Right kidney (tissue), 1 donor: Measurements from ENCODE around the gene WASF3.

ENCODE experiments used
- DNase-seq: peaks from one replicate; pipeline ENCODE4 v3.0.0-alpha.2; 2016

The WASF3 gene

DNA sequence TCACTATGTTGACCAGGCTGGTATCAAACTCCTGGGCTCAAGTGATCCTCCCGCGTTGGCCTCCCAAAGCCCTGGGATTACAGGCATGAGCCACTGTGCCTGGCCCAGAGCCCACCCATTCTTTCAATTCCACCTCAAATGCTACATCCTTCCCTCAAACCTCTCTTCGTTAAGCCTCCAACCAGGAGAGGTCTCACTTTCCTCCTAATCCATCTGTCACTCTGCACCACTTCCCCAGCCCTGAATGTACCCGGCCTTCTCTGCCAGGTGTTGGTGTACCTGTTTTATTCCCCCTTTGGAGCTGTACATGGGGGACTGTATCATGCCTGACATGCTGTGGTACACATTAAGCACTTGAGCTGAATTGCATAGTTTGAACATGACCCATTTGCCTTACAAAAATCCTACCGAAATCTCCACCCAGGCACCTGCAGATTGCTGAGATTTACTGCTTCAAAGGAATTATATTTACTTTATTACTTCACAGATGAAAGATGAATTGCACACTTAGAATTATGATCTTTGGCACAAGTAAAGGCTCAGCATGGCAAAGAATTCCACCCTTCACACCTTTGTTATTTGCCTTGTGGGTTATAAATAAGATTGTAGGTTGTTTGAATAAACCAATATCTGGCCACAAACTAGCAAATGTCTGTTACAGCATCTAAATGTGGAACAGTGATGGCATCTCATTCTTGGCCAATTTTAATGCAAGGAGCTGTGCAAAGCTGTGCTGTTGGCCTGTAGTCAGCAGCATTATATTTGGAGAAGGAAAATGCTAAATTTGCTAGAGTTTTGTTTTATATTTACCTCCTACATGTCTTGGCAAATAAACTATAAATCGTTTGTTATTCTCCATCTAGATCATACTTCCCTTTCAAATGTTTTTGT, 15.6 kb upstream of the WASF3 start:
- no peak for DNase-seq

- no peak for DNase-seq
Measured at GRCh38 chr13:26544707-26545106, 12.8 kb upstream of the WASF3 start.

DNA sequence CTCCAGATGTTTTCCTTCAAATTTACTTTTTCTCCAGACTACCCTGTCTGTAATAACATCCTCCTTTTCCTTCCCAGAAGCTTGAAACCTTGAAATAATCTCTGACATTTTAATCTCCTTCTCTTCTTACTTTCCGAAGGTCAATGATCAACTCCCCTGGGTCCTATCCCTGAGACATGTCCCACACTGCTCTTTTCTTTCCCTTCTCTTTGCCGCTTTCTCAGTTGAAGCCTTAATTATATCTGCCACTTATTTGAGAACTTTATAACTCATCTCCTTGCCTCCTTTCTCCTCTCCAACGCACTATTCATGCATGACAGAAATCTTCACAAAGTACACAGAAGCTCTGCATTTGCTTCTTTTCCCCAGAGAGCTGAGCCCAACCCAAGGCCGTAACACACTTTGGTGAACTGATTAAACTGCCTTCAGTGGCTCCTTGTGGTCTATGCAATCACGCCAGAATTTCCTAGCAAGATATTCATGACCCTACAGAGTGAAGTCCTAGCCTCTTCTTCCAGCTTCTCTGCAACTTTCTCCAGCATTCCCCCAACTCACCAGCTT, 9.2 kb upstream of the WASF3 start:
- peak; percentile 39 for DNase-seq

DNA sequence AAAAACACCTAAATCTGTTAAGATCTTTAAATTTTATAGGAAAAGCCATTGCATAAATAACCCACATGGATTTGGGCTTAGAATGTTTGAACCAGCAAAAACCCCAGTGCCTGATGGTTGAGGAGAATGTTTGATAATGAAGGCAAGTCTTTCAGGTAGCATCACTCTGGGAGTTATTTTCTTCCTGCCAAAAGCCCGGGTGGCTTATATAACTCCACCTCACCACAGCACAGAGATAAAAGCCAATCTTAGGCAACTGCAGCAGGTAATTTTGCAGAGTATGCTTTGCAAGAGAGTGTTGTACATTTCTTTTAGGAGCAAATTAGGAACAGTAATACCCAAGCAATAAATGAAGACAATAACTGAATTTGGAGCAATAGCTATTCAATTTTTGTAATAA, 7.8 kb upstream of the WASF3 start:
- no peak for DNase-seq

- no peak for DNase-seq
Measured at GRCh38 chr13:26551255-26551860, 6.1 kb upstream of the WASF3 start.

DNA sequence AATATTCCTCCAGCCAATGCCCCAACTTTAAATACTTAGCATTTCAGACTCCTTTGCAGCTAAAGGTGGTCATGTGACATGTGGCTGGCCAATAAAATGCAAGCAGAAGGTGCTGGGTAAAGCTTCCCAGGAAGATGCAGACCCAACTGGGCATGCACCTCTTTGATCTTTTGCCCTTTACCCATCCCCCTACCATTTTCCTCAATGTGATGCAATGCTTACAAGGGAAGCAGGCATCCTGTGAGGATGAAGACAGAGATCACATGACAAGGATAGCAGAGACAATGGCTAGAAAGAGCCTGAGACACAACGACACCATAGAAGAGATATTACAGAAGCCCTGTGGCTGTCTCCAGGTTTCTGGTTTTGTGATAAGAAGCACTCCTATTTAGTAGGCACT, 2.1 kb upstream of the WASF3 start:
- DNase-seq: no peak

GRCh38 chr13:26557051-26557392, 461 bp upstream of the WASF3 start:
- no peak for DNase-seq

- DNase-seq: peak; percentile 74
Measured at GRCh38 chr13:26558074-26558805, 757 bp downstream of the WASF3 start.

DNA sequence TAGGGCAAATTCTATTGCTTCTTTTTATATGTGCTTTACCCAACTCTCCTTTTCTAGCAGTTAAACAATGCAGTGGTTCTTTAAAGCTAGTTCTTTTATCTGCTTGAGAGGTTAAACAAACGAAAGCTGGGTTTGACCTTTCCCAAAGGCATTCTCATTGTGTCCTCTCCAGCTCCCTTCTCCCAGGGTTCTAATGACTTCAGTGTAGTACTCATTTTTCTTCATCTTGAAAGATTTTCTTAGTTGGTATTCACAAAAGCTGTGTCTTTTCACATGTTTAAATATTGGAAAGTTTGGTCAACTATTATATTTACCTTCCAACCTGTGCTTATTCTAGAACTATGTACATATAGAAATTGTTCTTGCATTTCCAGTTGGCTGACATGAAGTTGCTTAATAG, 1.5 kb downstream of the WASF3 start:
- DNase-seq: peak; percentile 8

- DNase-seq: peak; percentile 15
Measured at GRCh38 chr13:26560456-26560855, 3.0 kb downstream of the WASF3 start.

DNA sequence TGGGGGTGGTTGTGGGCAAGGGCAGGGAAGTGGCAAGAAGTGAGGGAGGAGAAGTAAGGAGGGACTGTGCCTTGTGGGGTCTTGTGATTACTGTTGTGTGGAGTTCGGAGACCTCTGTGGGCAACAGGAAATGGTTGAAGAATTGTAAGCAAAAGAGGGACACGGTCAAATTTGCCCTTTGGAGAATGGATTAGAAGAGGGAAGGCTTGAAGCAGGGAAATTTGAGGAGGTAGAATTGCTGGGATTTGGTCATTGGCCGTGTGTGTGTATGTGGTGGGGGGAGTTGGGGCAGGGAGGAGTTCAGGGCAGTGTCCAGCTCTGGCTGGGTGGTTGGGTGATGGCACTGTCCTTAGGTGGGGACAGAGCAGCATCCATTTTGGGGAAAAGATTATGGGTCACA, 3.6 kb downstream of the WASF3 start:
- no peak for DNase-seq

GRCh38 chr13:26561651-26562511, 4.4 kb downstream of the WASF3 start:
- peak; percentile 33 for DNase-seq

DNA sequence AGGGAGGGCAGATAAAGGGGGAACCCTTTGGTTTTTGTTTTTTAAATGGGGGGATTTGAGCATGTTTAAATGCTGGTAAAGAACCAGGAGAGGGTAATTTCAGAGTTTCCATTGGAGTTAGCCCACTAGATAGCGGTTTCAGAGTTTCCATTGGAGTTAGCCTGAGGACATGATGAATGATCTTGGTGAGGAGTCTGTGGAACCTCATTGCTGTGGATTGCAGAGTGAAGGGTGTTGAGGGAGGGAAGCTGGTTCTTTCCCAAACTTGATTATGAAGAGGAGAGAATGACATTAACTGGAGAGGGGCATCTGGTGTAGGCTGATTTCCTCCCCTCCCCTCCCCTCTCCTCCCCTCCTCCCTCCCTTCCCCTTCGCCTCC, 5.0 kb downstream of the WASF3 start:
- no peak for DNase-seq

- no peak for DNase-seq
Measured at GRCh38 chr13:26563713-26564112, 6.2 kb downstream of the WASF3 start.

- DNase-seq: no peak
Measured at GRCh38 chr13:26568132-26568815, 10.8 kb downstream of the WASF3 start.

- DNase-seq: no peak
Measured at GRCh38 chr13:26571518-26571917, 14.0 kb downstream of the WASF3 start.

DNA sequence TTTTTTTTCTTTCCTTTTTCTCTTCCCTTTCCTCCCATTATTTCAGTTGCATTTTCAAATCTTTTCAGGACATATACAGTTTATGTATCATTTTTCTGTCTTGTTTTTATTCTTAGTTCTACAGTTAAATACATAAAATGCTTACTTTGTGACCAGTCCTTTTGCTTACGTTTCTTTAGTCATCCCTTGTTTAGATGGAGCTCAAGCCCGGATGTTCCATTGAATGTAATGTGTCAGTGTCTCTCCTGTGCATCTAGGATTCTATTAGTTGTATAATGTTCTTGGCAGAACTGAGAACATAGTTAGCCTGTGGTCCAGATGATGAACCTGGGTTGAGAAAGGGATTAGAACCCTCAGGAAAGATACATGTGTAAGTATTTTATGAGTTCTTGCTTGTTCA, 17.8 kb downstream of the WASF3 start:
- no peak for DNase-seq

- DNase-seq: no peak
Measured at GRCh38 chr13:26579580-26579979, 22.1 kb downstream of the WASF3 start.

GRCh38 chr13:26583662-26584061, 26.2 kb downstream of the WASF3 start:
- no peak for DNase-seq

DNA sequence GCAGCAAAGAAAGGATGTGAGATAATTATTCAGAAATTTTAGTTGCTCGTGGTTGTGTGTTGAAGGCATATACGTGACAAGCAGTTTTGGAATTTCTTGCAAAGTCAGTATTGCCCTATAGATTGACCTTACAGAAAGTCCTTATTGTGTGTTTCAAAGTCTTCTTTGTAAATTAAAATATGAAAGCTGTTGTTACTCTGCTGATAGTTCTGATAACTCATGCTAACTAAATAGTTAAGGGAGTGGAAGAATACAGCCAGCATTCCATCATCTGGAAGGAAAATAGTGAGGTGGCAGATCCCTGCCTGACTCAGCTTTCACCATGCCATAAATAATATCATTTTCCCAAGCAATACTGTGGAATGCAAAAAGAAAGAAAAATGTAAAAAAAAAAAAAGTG, 27.2 kb downstream of the WASF3 start:
- no peak for DNase-seq

- DNase-seq: no peak
Measured at GRCh38 chr13:26585136-26585535, 27.7 kb downstream of the WASF3 start.

GRCh38 chr13:26587251-26587650, 29.8 kb downstream of the WASF3 start:
- no peak for DNase-seq
